Neuron (in vitro differentiated cells): ENCODE results near the gene SLC30A1.
A peak's percentile ranks its signal among the peaks of the same experiment; 100 is the strongest.
"Not testable (repeated sequence)": the region's sequence is repeated elsewhere in the genome, so short reads cannot be mapped to it uniquely, and the experiment has no call there.

Source experiments
- H2AFZ ChIP-seq: one replicate; pipeline ENCODE4 v1.6.1; 2013; ENCODE audit warnings: low read depth, mild to moderate bottlenecking, inconsistent platforms, low read length, moderate library complexity
- H3K27me3 ChIP-seq: one replicate; pipeline ENCODE4 v1.6.1; 2013; ENCODE audit warnings: low read length; ENCODE audit not compliant: insufficient read depth
- H3K36me3 ChIP-seq: one replicate; pipeline ENCODE4 v1.6.1; 2013; ENCODE audit warnings: low read length; ENCODE audit not compliant: insufficient read depth
- H3K4me1 ChIP-seq: one replicate; pipeline ENCODE4 v1.6.1; 2013; ENCODE audit warnings: low read length; ENCODE audit not compliant: insufficient read depth
- H3K4me3 ChIP-seq: 2 replicates; pipeline ENCODE4 v1.5.1; 2013; ENCODE audit warnings: mild to moderate bottlenecking, low read length, moderate library complexity
- H3K9me3 ChIP-seq: one replicate; pipeline ENCODE4 v1.6.1; 2013; ENCODE audit warnings: low read length

The SLC30A1 gene

GRCh38 chr1:211587123-211587522 is 8.2 kb upstream of the SLC30A1 start:
- H3K4me3 ChIP-seq = no peak overlapping the region
- H3K9me3 ChIP-seq = no peaks in the 10 kb centered on the region
- H2AFZ ChIP-seq = no peak overlapping the region

GRCh38 chr1:211586538-211586937 is 7.6 kb upstream of the SLC30A1 start:
- peaks cover 4% of the 10 kb centered on the region for H3K27me3 ChIP-seq
- H3K4me3 ChIP-seq = no peak overlapping the region
- H3K4me1 ChIP-seq = peaks cover 3% of the 10 kb centered on the region
- no peaks in the 10 kb centered on the region for H3K36me3 ChIP-seq
- no peak overlapping the region for H2AFZ ChIP-seq
- no peaks in the 10 kb centered on the region for H3K9me3 ChIP-seq

More at GRCh38 chr1:211587123-211587522, 8.2 kb upstream of the SLC30A1 start:
- H3K36me3 ChIP-seq = no peaks in the 10 kb centered on the region
- H3K27me3 ChIP-seq = peaks cover 3% of the 10 kb centered on the region
- peaks cover 1% of the 10 kb centered on the region for H3K4me1 ChIP-seq

GRCh38 chr1:211583011-211583992 is 4.3 kb upstream of the SLC30A1 start:
- Histone ChIP-seq H3K4me1 (peaks cover 12% of the 10 kb centered on the region), H3K36me3 (no peaks in the 10 kb centered on the region), H2AFZ (no peak overlapping the region), H3K4me3 (no peak overlapping the region), H3K9me3 (no peaks in the 10 kb centered on the region), H3K27me3 (peaks cover 15% of the 10 kb centered on the region)

- H3K27me3 ChIP-seq = peaks cover 15% of the 10 kb centered on the region
- H3K9me3 ChIP-seq = no peaks in the 10 kb centered on the region
- H2AFZ ChIP-seq = no peak overlapping the region
- H3K4me1 ChIP-seq = peaks cover 17% of the 10 kb centered on the region
- H3K36me3 ChIP-seq = no peaks in the 10 kb centered on the region
- H3K4me3 ChIP-seq = no peak overlapping the region
Observed at GRCh38 chr1:211581526-211581925, 2.6 kb upstream of the SLC30A1 start.

GRCh38 chr1:211580303-211580687 is 1.3 kb upstream of the SLC30A1 start:
- Histone ChIP-seq H3K4me3 (no peak overlapping the region), H3K27me3 (peaks cover 15% of the 10 kb centered on the region), H2AFZ (no peak overlapping the region), H3K4me1 (peaks cover 29% of the 10 kb centered on the region), H3K9me3 (no peaks in the 10 kb centered on the region), H3K36me3 (peaks cover 9% of the 10 kb centered on the region)

- peak overlapping the region; percentile 93 for H3K4me3 ChIP-seq
- peaks cover 33% of the 10 kb centered on the region for H3K4me1 ChIP-seq
- H3K36me3 ChIP-seq = peaks cover 12% of the 10 kb centered on the region
- H3K9me3 ChIP-seq = no peaks in the 10 kb centered on the region
- H2AFZ ChIP-seq = peak overlapping the region; percentile 64
- H3K27me3 ChIP-seq = peaks cover 15% of the 10 kb centered on the region
Observed at GRCh38 chr1:211579440-211580302, 710 bp upstream of the SLC30A1 start.

- Histone ChIP-seq H3K4me3 (peak overlapping the region; percentile 93), H3K27me3 (peaks cover 15% of the 10 kb centered on the region)
Observed at GRCh38 chr1:211577819-211578639, 932 bp downstream of the SLC30A1 start.

GRCh38 chr1:211577277-211577818 is 1.6 kb downstream of the SLC30A1 start:
- H2AFZ ChIP-seq = peak overlapping the region; percentile 74
- H3K4me1 ChIP-seq = peaks cover 33% of the 10 kb centered on the region
- peak overlapping the region; percentile 93 for H3K4me3 ChIP-seq
- H3K36me3 ChIP-seq = peaks cover 15% of the 10 kb centered on the region
- H3K27me3 ChIP-seq = peaks cover 15% of the 10 kb centered on the region
- H3K9me3 ChIP-seq = no peaks in the 10 kb centered on the region

More at GRCh38 chr1:211577819-211578639, 932 bp downstream of the SLC30A1 start:
- Histone ChIP-seq H2AFZ (peak overlapping the region; percentile 74), H3K9me3 (no peaks in the 10 kb centered on the region), H3K4me1 (peaks cover 33% of the 10 kb centered on the region), H3K36me3 (peaks cover 15% of the 10 kb centered on the region)

- H3K4me1 ChIP-seq = peaks cover 31% of the 10 kb centered on the region
- peaks cover 15% of the 10 kb centered on the region for H3K36me3 ChIP-seq
- H3K4me3 ChIP-seq = peak overlapping the region; percentile 93
- no peak overlapping the region for H2AFZ ChIP-seq
- H3K9me3 ChIP-seq = no peaks in the 10 kb centered on the region
- peaks cover 15% of the 10 kb centered on the region for H3K27me3 ChIP-seq
Observed at GRCh38 chr1:211576717-211577116, 2.2 kb downstream of the SLC30A1 start.

GRCh38 chr1:211574705-211575104 is 4.3 kb downstream of the SLC30A1 start:
- Histone ChIP-seq H3K27me3 (no peaks in the 10 kb centered on the region), H3K9me3 (no peaks in the 10 kb centered on the region), H3K4me3 (no peak overlapping the region), H3K36me3 (peaks cover 15% of the 10 kb centered on the region), H3K4me1 (peaks cover 22% of the 10 kb centered on the region), H2AFZ (no peak overlapping the region)

- H2AFZ ChIP-seq = no peak overlapping the region
- no peak overlapping the region for H3K4me3 ChIP-seq
- no peaks in the 10 kb centered on the region for H3K9me3 ChIP-seq
- peaks cover 20% of the 10 kb centered on the region for H3K4me1 ChIP-seq
- no peaks in the 10 kb centered on the region for H3K27me3 ChIP-seq
- H3K36me3 ChIP-seq = peaks cover 15% of the 10 kb centered on the region
Observed at GRCh38 chr1:211571998-211572397, 7.0 kb downstream of the SLC30A1 start.

- not testable (repeated sequence) for H3K4me1 ChIP-seq
Observed at GRCh38 chr1:211570378-211570777, 8.6 kb downstream of the SLC30A1 start.

More at GRCh38 chr1:211570378-211570777, 8.6 kb downstream of the SLC30A1 start:
- H3K27me3 ChIP-seq, H3K4me3 ChIP-seq, H2AFZ ChIP-seq, H3K36me3 ChIP-seq, H3K9me3 ChIP-seq: not testable (repeated sequence)
